Mesendoderm (in vitro differentiated cells): ENCODE data around the gene RHBDL3.

Experiments
- DNase-seq: peaks from one replicate; pipeline ENCODE4 v3.0.0; 2013
- H2AK5ac ChIP-seq: 2 replicates; pipeline ENCODE4 v1.6.1; 2013; ENCODE audit warnings: low read length, inconsistent platforms
- H2BK120ac ChIP-seq: 2 replicates; pipeline ENCODE4 v1.6.1; 2013; ENCODE audit warnings: low read depth, mild to moderate bottlenecking, low read length, moderate library complexity, mixed read lengths
- H2BK15ac ChIP-seq: replicated peaks from 2 replicates; pipeline ENCODE4 v1.6.1; 2013; ENCODE audit warnings: low read depth, mild to moderate bottlenecking, moderate library complexity
- H2BK5ac ChIP-seq: 2 replicates; pipeline ENCODE4 v1.6.1; 2013; ENCODE audit warnings: low read length, inconsistent platforms
- H3K18ac ChIP-seq: 2 replicates; pipeline ENCODE4 v1.6.1; 2013; ENCODE audit warnings: mild to moderate bottlenecking, low read length, mixed read lengths
- H3K23ac ChIP-seq: one replicate; pipeline ENCODE4 v1.6.1; 2013; ENCODE audit warnings: low read length
- H3K27ac ChIP-seq: 2 replicates; pipeline ENCODE4 v1.5.1; 2013; ENCODE audit warnings: low read depth, mild to moderate bottlenecking, inconsistent platforms, low read length, moderate library complexity
- H3K27me3 ChIP-seq: 2 replicates; pipeline ENCODE4 v1.6.1; 2013; ENCODE audit warnings: low read length, control low read depth, mild to moderate bottlenecking, inconsistent platforms; ENCODE audit not compliant: insufficient read depth, poor library complexity
- H3K36me3 ChIP-seq: 2 replicates; pipeline ENCODE4 v1.6.1; 2013; ENCODE audit warnings: low read length, inconsistent platforms; ENCODE audit not compliant: control insufficient read depth, insufficient read depth
- H3K4ac ChIP-seq: one replicate; pipeline ENCODE4 v1.6.1; 2013; ENCODE audit warnings: low read depth, mild to moderate bottlenecking, low read length, moderate library complexity
- H3K4me1 ChIP-seq: 2 replicates; pipeline ENCODE4 v1.6.1; 2013; ENCODE audit warnings: low read depth, low read length, inconsistent platforms; ENCODE audit not compliant: control insufficient read depth
- H3K4me2 ChIP-seq: 2 replicates; pipeline ENCODE4 v1.6.1; 2013; ENCODE audit warnings: low read length
- H3K4me3 ChIP-seq: 2 replicates; pipeline ENCODE4 v1.5.1; 2013; ENCODE audit warnings: mild to moderate bottlenecking, low read length
- H3K56ac ChIP-seq: one replicate; pipeline ENCODE4 v1.6.1; 2013; ENCODE audit warnings: low read length
- H3K79me1 ChIP-seq: 2 replicates; pipeline ENCODE4 v1.6.1; 2013; ENCODE audit warnings: low read length, inconsistent platforms
- H3K79me2 ChIP-seq: 2 replicates; pipeline ENCODE4 v1.6.1; 2013; ENCODE audit warnings: mild to moderate bottlenecking, low read length; ENCODE audit not compliant: control insufficient read depth, insufficient read depth
- H3K9ac ChIP-seq: 2 replicates; pipeline ENCODE4 v1.6.1; 2013; ENCODE audit warnings: low read length, inconsistent platforms
- H4K5ac ChIP-seq: one replicate; pipeline ENCODE4 v1.6.1; 2013; ENCODE audit warnings: low read length
- H4K8ac ChIP-seq: one replicate; pipeline ENCODE4 v1.6.1; 2013; ENCODE audit warnings: low read depth, mild to moderate bottlenecking, control low read depth, low read length, moderate library complexity
- WGBS: extraction: QIAGEN DNeasy Blood & Tissue Kit; methylation state at CpG from one replicate; pipeline ENCODE4 v1.1.7; 2013; ENCODE audit warnings: low lambda C conversion rate, missing lambda C conversion rate; ENCODE audit not compliant: insufficient coverage; ENCODE audit errors: extremely low coverage; 5-methylcytosine and 5-hydroxymethylcytosine counted together

RHBDL3 gene

GRCh38 chr17:32235588-32235987 is 30.0 kb upstream of the RHBDL3 start:
- H3K27ac ChIP-seq, result no peak overlapping the region
- no peak overlapping the region for H3K56ac ChIP-seq
- no peaks in the 10 kb centered on the region for H3K27me3 ChIP-seq
- no peak overlapping the region for H3K18ac ChIP-seq
- no peak overlapping the region for H2AK5ac ChIP-seq
- no peak overlapping the region for H4K5ac ChIP-seq
- H3K79me1 ChIP-seq, result no peaks in the 10 kb centered on the region
- H3K23ac ChIP-seq, result no peak overlapping the region
- no peak overlapping the region for H3K4me3 ChIP-seq
- H3K79me2 ChIP-seq, result no peaks in the 10 kb centered on the region
- WGBS, result no CpG with 5 or more reads among the region's 2 CpGs
- H2BK120ac ChIP-seq, result no peak overlapping the region
- H2BK5ac ChIP-seq, result no peak overlapping the region
- no peak overlapping the region for H3K4ac ChIP-seq
- H2BK15ac ChIP-seq, result no peak overlapping the region
- H3K36me3 ChIP-seq, result no peaks in the 10 kb centered on the region
- H3K4me1 ChIP-seq, result no peaks in the 10 kb centered on the region
- DNase-seq, result no peak
- no peak overlapping the region for H3K9ac ChIP-seq
- no peak overlapping the region for H4K8ac ChIP-seq
- H3K4me2 ChIP-seq, result no peak overlapping the region

- Histone ChIP-seq H3K4ac (no peak overlapping the region), H3K79me1 (no peaks in the 10 kb centered on the region), H3K18ac (no peak overlapping the region), H3K56ac (no peak overlapping the region), H4K5ac (no peak overlapping the region), H3K4me1 (peaks cover 4% of the 10 kb centered on the region), H3K9ac (no peak overlapping the region), H3K23ac (no peak overlapping the region), H3K4me3 (no peak overlapping the region), H3K27ac (no peak overlapping the region), H2AK5ac (no peak overlapping the region), H3K36me3 (no peaks in the 10 kb centered on the region), H3K4me2 (no peak overlapping the region), H4K8ac (no peak overlapping the region), H3K79me2 (no peaks in the 10 kb centered on the region), H2BK120ac (no peak overlapping the region), H3K27me3 (no peaks in the 10 kb centered on the region), H2BK5ac (no peak overlapping the region), H2BK15ac (no peak overlapping the region)
- no CpG with 5 or more reads among the region's 2 CpGs for WGBS
- DNase-seq, result no peak
These were observed 26.2 kb upstream of the RHBDL3 start for GRCh38 chr17:32239456-32239855.

GRCh38 chr17:32240750-32241149 is 24.9 kb upstream of the RHBDL3 start:
- Histone ChIP-seq H3K79me1 (no peaks in the 10 kb centered on the region), H2BK120ac (no peak overlapping the region), H3K9ac (no peak overlapping the region), H3K23ac (no peak overlapping the region), H2AK5ac (no peak overlapping the region), H2BK15ac (no peak overlapping the region), H4K5ac (no peak overlapping the region), H3K56ac (no peak overlapping the region), H2BK5ac (no peak overlapping the region), H3K4me1 (peaks cover 4% of the 10 kb centered on the region), H3K4ac (no peak overlapping the region), H3K4me2 (no peak overlapping the region), H3K18ac (no peak overlapping the region), H4K8ac (no peak overlapping the region), H3K79me2 (no peaks in the 10 kb centered on the region), H3K27ac (no peak overlapping the region), H3K27me3 (no peaks in the 10 kb centered on the region), H3K36me3 (no peaks in the 10 kb centered on the region), H3K4me3 (no peak overlapping the region)
- WGBS, result no CpG with 5 or more reads among the region's 8 CpGs
- peak; percentile 62 for DNase-seq

- Histone ChIP-seq H3K9ac (no peak overlapping the region), H3K79me1 (no peaks in the 10 kb centered on the region), H3K4me2 (no peak overlapping the region), H3K27ac (no peak overlapping the region), H3K79me2 (no peaks in the 10 kb centered on the region), H3K36me3 (no peaks in the 10 kb centered on the region), H3K4me3 (no peak overlapping the region), H3K27me3 (no peaks in the 10 kb centered on the region), H3K23ac (no peak overlapping the region), H2BK5ac (no peak overlapping the region), H4K5ac (no peak overlapping the region), H2BK15ac (no peak overlapping the region), H3K4ac (no peak overlapping the region), H3K56ac (no peak overlapping the region), H2BK120ac (no peak overlapping the region), H2AK5ac (no peak overlapping the region), H4K8ac (no peak overlapping the region), H3K18ac (no peak overlapping the region), H3K4me1 (peaks cover 4% of the 10 kb centered on the region)
- no CpG with 5 or more reads among the region's 1 CpG for WGBS
- peak; percentile 43 for DNase-seq
These were observed 24.0 kb upstream of the RHBDL3 start for GRCh38 chr17:32241640-32242039.

GRCh38 chr17:32249475-32249874 is 16.2 kb upstream of the RHBDL3 start:
- no peak overlapping the region for H2BK15ac ChIP-seq
- H2BK5ac ChIP-seq, result no peak overlapping the region
- no peak overlapping the region for H3K56ac ChIP-seq
- no peaks in the 10 kb centered on the region for H3K36me3 ChIP-seq
- DNase-seq, result peak; percentile 68
- no peak overlapping the region for H4K5ac ChIP-seq
- no peak overlapping the region for H2BK120ac ChIP-seq
- no peaks in the 10 kb centered on the region for H3K4me1 ChIP-seq
- H2AK5ac ChIP-seq, result no peak overlapping the region
- no peak overlapping the region for H3K27ac ChIP-seq
- no peak overlapping the region for H3K9ac ChIP-seq
- H3K18ac ChIP-seq, result no peak overlapping the region
- no peak overlapping the region for H3K23ac ChIP-seq
- no peak overlapping the region for H3K4ac ChIP-seq
- no peaks in the 10 kb centered on the region for H3K79me1 ChIP-seq
- no peaks in the 10 kb centered on the region for H3K79me2 ChIP-seq
- WGBS, result no CpG with 5 or more reads among the region's 3 CpGs
- no peaks in the 10 kb centered on the region for H3K27me3 ChIP-seq
- no peak overlapping the region for H3K4me2 ChIP-seq
- no peak overlapping the region for H4K8ac ChIP-seq
- H3K4me3 ChIP-seq, result no peak overlapping the region

GRCh38 chr17:32253117-32253611 is 12.5 kb upstream of the RHBDL3 start:
- H2BK120ac ChIP-seq, result no peak overlapping the region
- H3K9ac ChIP-seq, result no peak overlapping the region
- H3K4me1 ChIP-seq, result no peaks in the 10 kb centered on the region
- no peak overlapping the region for H3K4me3 ChIP-seq
- H2AK5ac ChIP-seq, result no peak overlapping the region
- no peak overlapping the region for H3K23ac ChIP-seq
- H3K36me3 ChIP-seq, result no peaks in the 10 kb centered on the region
- no peak overlapping the region for H2BK5ac ChIP-seq
- no peak overlapping the region for H3K18ac ChIP-seq
- H3K79me2 ChIP-seq, result no peaks in the 10 kb centered on the region
- no peaks in the 10 kb centered on the region for H3K27me3 ChIP-seq
- peak; percentile 86 for DNase-seq
- no peak overlapping the region for H2BK15ac ChIP-seq
- no peak overlapping the region for H3K4ac ChIP-seq
- no peak overlapping the region for H3K4me2 ChIP-seq
- H3K79me1 ChIP-seq, result no peaks in the 10 kb centered on the region
- H4K5ac ChIP-seq, result no peak overlapping the region
- no peak overlapping the region for H3K56ac ChIP-seq
- no peak overlapping the region for H3K27ac ChIP-seq
- no peak overlapping the region for H4K8ac ChIP-seq
- WGBS, result no CpG with 5 or more reads among the region's 12 CpGs
